ENCODE measurements around the gene DAPK1. TPM values are rescaled to one million over a fixed set of nuclear protein-coding genes. Genes with fewer than 3 reads are reported as not detected.

DAPK1 gene
- total RNA-seq, 1 donor from 2014 or later: 29.5 TPM

DNA sequence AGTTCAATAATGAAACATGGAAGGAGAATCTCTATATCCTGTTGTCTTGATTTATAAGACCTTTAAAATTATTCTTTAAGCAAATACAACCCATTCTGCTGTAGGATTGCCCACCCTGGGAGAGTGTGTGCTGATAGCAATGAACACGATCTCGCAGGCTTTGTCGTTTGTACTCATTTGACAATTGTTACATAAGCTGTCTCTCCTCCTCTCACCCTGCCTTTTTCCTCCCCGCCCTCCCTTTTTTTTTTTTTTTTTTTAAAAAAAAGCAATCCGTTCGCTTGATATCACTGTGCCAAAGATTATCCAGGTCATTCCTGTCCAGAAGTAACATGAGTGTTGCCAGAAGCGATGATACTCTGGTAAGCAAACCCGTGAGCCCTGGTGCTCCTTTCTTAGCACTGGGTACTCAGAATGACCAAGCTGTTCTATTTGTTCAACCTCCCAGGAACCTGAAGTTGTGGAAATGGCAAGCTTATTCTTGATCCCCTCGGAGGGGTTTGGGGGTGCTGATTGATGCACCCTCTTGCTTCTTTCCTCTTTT, 145.5 kb downstream of the DAPK1 start:
- no peaks in the 10 kb centered on the region for H3K9me3 Mint-ChIP-seq
- no peak overlapping the region for H3K4me3 Mint-ChIP-seq
- peaks cover 7% of the 10 kb centered on the region for H3F3A ChIP-seq (ENCODE audit: low read depth)
- no peaks in the 10 kb centered on the region for H3K27me3 Mint-ChIP-seq (ENCODE audit: insufficient read depth, low read depth)
- H3K9ac ChIP-seq: no peak overlapping the region
- no peak overlapping the region for H3K27ac ChIP-seq
- no peak overlapping the region for H3K27ac Mint-ChIP-seq
- TF ChIP-seq EZH2phosphoT487 (IDR thresholded peaks at IDR 0.05) (no peak), EZH2 (IDR thresholded peaks at IDR 0.05) (no peak)
- TF ChIP-seq, protein P1, sequence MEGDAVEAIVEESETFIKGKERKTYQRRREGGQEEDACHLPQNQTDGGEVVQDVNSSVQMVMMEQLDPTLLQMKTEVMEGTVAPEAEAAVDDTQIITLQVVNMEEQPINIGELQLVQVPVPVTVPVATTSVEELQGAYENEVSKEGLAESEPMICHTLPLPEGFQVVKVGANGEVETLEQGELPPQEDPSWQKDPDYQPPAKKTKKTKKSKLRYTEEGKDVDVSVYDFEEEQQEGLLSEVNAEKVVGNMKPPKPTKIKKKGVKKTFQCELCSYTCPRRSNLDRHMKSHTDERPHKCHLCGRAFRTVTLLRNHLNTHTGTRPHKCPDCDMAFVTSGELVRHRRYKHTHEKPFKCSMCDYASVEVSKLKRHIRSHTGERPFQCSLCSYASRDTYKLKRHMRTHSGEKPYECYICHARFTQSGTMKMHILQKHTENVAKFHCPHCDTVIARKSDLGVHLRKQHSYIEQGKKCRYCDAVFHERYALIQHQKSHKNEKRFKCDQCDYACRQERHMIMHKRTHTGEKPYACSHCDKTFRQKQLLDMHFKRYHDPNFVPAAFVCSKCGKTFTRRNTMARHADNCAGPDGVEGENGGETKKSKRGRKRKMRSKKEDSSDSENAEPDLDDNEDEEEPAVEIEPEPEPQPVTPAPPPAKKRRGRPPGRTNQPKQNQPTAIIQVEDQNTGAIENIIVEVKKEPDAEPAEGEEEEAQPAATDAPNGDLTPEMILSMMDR (IDR thresholded peaks at IDR 0.05): no peak
- peaks cover 20% of the 10 kb centered on the region for H3K4me1 ChIP-seq
- no peak overlapping the region for H3K4me3 ChIP-seq
- H3K27me3 ChIP-seq: no peaks in the 10 kb centered on the region
- H3K9me3 ChIP-seq (ENCODE audit: low read depth): no peaks in the 10 kb centered on the region
- H3K36me3 ChIP-seq: no peaks in the 10 kb centered on the region
- no peak for DNase-seq (ENCODE audit: low spot score)
- H4K20me1 ChIP-seq (ENCODE audit: low read depth): no peaks in the 10 kb centered on the region
- H2AFZ ChIP-seq (replicated peaks): no peak overlapping the region
- H3K4me2 ChIP-seq: no peak overlapping the region
- H3K4me1 Mint-ChIP-seq: peaks cover 6% of the 10 kb centered on the region
- no peaks in the 10 kb centered on the region for H3K79me2 ChIP-seq (ENCODE audit: low read depth)
- peaks cover 37% of the 10 kb centered on the region for H3K36me3 Mint-ChIP-seq

DNA sequence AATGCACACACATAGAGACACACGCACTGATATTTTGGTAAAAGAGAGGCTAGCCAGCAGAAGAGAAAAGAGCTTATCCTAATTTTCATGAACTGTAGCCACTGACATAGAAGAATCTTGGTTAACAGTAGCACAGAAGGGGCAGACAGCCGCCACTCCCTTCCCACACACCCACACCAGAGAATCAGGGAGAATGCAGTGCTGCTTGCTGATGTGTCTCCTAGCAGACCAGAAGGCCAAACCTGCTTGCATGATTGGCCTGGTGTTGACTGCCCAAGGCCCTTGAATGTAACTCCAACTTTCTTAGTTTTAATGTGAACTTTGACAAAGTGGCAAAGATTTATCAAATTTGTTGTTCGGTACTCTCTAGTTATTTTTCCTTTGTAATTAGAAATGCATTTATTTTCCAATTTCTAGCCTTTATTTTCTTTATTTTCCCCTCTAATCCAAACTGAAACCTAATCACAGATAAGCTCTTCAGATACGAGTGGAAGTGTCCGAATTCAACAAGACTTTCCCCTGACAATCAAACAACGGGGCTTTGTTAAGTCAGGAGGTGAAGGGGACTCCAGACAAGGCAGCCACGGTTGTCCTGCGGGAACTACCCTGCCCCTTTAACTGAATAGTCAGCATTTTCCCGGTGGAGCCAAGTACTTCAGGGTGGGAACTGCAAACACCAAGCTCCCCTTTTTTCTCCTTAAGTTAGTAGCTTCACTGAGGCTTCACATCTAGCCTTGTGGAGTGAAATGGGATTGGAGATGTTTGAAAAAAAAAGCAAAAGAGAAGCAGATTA, 146.3 kb downstream of the DAPK1 start:
- no peak overlapping the region for H3K4me3 ChIP-seq
- no peaks in the 10 kb centered on the region for H3K27me3 ChIP-seq
- Mint-ChIP-seq H3K36me3 (peaks cover 34% of the 10 kb centered on the region), H3K27me3 (ENCODE audit: insufficient read depth, low read depth) (no peaks in the 10 kb centered on the region), H3K9me3 (no peaks in the 10 kb centered on the region), H3K4me3 (no peak overlapping the region), H3K27ac (no peak overlapping the region), H3K4me1 (peaks cover 6% of the 10 kb centered on the region)
- H3K27ac ChIP-seq: peak overlapping the region; percentile 51
- no peaks in the 10 kb centered on the region for H3K79me2 ChIP-seq (ENCODE audit: low read depth)
- H4K20me1 ChIP-seq (ENCODE audit: low read depth): no peaks in the 10 kb centered on the region
- peaks cover 15% of the 10 kb centered on the region for H3K4me1 ChIP-seq
- H3K4me2 ChIP-seq: peak overlapping the region; percentile 19
- peaks cover 7% of the 10 kb centered on the region for H3F3A ChIP-seq (ENCODE audit: low read depth)
- no peaks in the 10 kb centered on the region for H3K36me3 ChIP-seq
- TF ChIP-seq EZH2 (IDR thresholded peaks at IDR 0.05) (no peak), EZH2phosphoT487 (IDR thresholded peaks at IDR 0.05) (no peak)
- TF ChIP-seq, protein P1 (IDR thresholded peaks at IDR 0.05): no peak
- no peak overlapping the region for H3K9ac ChIP-seq
- H2AFZ ChIP-seq (replicated peaks): no peak overlapping the region
- peak; percentile 44 for DNase-seq (ENCODE audit: low spot score)
- no peaks in the 10 kb centered on the region for H3K9me3 ChIP-seq (ENCODE audit: low read depth)

DNA sequence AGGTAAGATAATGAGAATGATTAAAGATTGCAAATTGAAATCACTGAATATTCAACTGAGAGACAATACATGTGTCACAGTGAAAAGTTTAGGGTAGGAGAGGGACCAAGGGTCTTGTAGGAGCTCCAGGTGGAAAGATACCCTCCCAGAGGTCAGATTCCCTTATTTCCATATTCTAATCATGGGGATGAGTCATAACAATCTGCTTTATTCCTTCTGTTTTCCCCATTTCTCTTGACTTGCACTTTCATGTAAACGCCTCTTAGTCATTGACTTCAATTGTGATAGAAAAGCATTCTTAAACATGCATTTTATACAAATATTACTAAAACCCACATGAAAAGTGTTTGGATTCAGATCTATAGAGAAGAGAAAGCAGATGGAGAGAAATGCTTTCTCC, 147.0 kb downstream of the DAPK1 start:
- Histone ChIP-seq H3K79me2 (ENCODE audit: low read depth) (no peaks in the 10 kb centered on the region), H3F3A (ENCODE audit: low read depth) (peaks cover 7% of the 10 kb centered on the region), H3K27ac (no peak overlapping the region), H3K9me3 (ENCODE audit: low read depth) (no peaks in the 10 kb centered on the region), H2AFZ (replicated peaks) (no peak overlapping the region), H4K20me1 (ENCODE audit: low read depth) (no peaks in the 10 kb centered on the region), H3K4me1 (peaks cover 15% of the 10 kb centered on the region), H3K4me3 (no peak overlapping the region), H3K27me3 (no peaks in the 10 kb centered on the region), H3K36me3 (no peaks in the 10 kb centered on the region), H3K9ac (no peak overlapping the region), H3K4me2 (peak overlapping the region; percentile 19)
- no peak for DNase-seq (ENCODE audit: low spot score)
- H3K9me3 Mint-ChIP-seq: no peaks in the 10 kb centered on the region
- H3K4me3 Mint-ChIP-seq: no peak overlapping the region
- H3K27ac Mint-ChIP-seq: no peak overlapping the region
- H3K4me1 Mint-ChIP-seq: peaks cover 6% of the 10 kb centered on the region
- peaks cover 33% of the 10 kb centered on the region for H3K36me3 Mint-ChIP-seq
- TF ChIP-seq EZH2phosphoT487 (IDR thresholded peaks at IDR 0.05) (no peak), EZH2 (IDR thresholded peaks at IDR 0.05) (no peak)
- TF ChIP-seq, protein P1 (IDR thresholded peaks at IDR 0.05): no peak
- H3K27me3 Mint-ChIP-seq (ENCODE audit: insufficient read depth, low read depth): no peaks in the 10 kb centered on the region

Data from neural progenitor cell (in vitro differentiated cells).